Subcutaneous adipose tissue (tissue), 4 donors: ENCODE data around the gene TMED9. TPM values are rescaled to one million over a fixed set of nuclear protein-coding genes. Genes with fewer than 3 reads are reported as not detected.

ENCODE experiments used
- total RNA-seq, 4 donors: library from RNA; depleted of rRNA; stranded (reverse); fragments of >200 nt; gene quantifications; one replicate each; pipeline ENCODE4 v1.1.0, GENCODE V29; 2016
- TF ChIP-seq, protein P1 (sequence below): fragments of 450-650 bp; IDR thresholded peaks from one replicate; pipeline ENCODE4 v1.5.1; 2016; ENCODE audit warnings: low read depth, mild to moderate bottlenecking, control low read depth, antibody characterized with exemption, moderate library complexity

TMED9 gene
- total RNA-seq, 4 donors from 2014 or later = 51.1 to 102 (median 73.6) TPM

DNA sequence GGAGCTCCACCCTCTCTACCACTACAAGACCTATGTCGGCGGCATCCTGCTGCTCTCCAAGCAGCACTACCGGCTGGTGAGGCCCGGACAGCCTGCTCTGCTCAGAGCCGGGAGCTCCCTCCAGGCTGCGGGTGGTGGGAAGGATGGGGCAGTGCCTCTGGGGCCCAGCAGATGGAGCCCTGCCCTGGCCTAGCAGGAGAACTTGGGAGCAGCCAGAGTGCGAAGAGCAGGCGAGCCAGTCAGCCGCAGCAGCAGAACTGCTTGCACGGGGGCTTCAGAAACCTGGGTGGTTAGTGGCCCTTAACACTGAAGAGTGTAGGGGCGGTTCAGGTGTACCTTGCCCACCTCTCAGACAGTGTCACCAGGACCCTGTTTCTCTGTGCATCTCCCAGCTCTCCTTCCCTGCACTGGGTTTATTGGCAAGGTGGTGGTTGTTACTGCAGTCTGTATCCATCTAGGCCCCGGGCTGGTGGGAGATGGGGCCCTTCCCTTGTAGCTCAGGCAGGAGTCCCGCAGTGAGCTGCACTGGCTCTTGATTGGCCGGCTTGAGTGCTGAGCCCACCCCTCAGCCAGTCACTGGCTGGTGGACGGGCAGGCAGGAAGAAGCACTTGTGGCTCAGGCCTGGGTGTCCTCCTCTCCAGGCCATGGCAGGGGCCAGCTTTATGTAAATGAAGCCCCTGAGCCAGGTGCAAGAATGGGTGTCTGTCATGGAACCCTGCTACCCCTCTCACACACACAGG, 15.6 kb downstream of the TMED9 start:
- TF ChIP-seq, protein P1, sequence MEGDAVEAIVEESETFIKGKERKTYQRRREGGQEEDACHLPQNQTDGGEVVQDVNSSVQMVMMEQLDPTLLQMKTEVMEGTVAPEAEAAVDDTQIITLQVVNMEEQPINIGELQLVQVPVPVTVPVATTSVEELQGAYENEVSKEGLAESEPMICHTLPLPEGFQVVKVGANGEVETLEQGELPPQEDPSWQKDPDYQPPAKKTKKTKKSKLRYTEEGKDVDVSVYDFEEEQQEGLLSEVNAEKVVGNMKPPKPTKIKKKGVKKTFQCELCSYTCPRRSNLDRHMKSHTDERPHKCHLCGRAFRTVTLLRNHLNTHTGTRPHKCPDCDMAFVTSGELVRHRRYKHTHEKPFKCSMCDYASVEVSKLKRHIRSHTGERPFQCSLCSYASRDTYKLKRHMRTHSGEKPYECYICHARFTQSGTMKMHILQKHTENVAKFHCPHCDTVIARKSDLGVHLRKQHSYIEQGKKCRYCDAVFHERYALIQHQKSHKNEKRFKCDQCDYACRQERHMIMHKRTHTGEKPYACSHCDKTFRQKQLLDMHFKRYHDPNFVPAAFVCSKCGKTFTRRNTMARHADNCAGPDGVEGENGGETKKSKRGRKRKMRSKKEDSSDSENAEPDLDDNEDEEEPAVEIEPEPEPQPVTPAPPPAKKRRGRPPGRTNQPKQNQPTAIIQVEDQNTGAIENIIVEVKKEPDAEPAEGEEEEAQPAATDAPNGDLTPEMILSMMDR = no peak

DNA sequence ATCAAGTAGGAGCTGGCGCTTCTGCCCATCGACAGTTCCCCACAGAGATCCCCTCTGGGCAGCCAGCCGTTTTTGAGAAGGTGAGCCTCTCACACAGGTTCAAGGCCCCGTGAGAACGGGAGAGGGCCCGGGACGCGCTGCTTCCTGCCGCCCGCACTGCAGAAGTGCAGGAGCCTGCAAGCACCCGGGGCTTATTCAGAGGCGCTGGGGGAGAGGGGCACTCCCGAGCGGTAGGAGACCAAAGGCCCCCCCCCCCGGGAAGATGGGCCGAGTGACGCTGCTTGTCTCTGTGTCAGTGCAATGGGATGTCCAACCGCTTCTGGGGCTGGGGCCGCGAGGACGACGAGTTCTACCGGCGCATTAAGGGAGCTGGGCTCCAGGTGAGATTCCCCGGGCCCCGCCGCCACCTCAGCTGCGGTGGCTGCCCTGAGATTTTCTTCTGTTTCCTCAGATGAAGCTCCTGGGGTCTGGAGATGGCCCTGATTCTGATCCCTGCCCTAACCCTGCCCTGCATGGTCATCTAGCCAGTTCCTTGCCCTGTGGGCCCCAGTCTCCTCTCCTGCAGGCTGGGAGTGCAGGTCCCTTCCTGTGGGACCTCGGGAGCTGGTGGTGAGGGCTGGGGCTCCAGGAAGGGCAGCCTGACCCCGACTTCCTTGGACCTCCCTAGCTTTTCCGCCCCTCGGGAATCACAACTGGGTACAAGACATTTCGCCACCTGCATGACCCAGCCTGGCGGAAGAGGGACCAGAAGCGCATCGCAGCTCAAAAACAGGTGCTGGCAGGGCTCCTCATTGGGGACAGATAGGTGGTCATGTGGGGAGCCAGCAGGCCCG, 16.5 kb downstream of the TMED9 start:
- TF ChIP-seq, protein P1 = no peak

DNA sequence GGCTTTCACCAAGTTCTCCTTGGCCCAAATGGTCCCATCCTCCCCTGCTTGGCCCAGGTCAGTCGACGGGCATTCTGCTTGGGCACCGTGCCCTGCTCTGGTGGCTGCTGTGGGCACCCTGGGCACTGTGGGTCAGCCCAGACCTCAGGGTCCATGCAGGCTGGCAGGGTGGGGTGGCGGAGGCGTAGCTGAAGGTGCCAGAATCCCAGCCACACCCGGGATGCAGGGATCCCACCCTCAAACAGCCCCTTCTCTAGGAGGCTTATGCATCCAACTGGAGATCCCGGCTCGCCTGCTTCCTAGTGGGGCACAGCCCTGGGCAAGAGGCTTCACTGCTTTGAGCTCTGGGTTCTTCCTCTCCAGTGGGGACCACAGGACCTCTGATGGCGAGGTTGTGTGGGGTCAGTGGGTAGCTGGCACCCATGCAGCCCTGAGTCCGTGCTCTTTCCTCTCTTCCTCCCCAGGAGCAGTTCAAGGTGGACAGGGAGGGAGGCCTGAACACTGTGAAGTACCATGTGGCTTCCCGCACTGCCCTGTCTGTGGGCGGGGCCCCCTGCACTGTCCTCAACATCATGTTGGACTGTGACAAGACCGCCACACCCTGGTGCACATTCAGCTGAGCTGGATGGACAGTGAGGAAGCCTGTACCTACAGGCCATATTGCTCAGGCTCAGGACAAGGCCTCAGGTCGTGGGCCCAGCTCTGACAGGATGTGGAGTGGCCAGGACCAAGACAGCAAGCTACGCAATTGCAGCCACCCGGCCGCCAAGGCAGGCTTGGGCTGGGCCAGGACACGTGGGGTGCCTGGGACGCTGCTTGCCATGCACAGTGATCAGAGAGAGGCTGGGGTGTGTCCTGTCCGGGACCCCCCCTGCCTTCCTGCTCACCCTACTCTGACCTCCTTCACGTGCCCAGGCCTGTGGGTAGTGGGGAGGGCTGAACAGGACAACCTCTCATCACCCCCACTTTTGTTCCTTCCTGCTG, 17.4 kb downstream of the TMED9 start:
- TF ChIP-seq, protein P1 = no peak

DNA sequence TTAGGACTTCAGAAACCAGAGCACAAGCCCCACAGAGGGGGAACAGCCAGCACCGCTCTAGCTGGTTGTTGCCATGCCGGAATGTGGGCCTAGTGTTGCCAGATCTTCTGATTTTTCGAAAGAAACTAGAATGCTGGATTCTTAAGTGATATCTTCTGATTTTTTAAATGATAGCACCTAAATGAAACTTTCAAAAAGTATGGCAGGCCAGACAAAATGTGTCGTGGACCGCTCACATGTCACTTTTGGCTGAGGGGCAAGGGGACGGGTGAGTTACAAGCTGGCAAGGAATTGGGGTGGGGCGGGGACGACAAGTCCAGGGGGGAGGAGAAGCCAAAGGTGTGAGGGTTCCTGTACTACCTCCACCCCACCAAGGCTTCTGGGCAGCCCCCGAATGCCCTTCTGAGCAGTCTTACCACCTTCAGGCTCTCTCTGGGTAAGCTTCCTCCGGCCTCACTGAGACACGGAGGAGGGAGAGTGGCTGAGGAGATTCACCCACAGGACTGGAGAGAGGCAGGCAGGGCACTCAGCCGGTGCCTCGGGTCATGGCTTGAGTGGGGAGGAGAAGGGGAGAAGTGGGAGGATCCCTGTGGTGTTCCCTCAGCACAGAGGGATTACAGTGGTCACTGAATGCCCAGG, 18.2 kb downstream of the TMED9 start:
- TF ChIP-seq, protein P1 = no peak

DNA sequence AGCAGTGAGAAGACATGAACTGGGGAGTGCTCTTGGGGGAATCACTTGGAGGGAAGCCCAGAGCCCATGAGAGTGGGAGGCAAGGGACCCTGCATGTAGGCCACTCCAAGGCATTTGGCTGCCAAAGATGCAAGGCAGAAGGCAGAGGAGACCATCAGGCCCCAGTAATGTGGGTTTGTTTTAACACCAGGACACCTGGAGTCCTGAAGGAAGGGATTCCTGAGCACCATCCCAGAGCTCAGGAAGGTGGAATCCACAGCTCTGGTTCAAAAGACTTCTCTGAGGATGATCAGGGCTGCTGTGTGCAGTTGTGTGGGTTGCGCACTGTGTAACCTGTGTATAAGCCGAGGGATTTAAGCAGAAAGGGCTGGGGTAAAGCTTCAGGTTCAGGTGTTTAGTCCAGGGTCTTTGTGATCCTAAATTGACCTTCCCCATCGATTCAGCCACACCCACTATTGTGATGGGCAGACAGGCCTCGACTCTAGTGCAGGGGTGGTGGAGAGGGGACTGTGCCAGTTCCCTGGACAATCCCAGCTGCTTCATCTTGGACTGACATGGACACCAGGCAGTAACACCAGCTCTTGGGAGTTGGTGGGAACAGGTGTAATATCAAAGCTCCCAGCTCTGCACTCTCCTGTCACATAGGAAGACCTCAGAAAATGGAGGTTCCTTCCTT, 18.9 kb downstream of the TMED9 start:
- TF ChIP-seq, protein P1 = no peak

DNA sequence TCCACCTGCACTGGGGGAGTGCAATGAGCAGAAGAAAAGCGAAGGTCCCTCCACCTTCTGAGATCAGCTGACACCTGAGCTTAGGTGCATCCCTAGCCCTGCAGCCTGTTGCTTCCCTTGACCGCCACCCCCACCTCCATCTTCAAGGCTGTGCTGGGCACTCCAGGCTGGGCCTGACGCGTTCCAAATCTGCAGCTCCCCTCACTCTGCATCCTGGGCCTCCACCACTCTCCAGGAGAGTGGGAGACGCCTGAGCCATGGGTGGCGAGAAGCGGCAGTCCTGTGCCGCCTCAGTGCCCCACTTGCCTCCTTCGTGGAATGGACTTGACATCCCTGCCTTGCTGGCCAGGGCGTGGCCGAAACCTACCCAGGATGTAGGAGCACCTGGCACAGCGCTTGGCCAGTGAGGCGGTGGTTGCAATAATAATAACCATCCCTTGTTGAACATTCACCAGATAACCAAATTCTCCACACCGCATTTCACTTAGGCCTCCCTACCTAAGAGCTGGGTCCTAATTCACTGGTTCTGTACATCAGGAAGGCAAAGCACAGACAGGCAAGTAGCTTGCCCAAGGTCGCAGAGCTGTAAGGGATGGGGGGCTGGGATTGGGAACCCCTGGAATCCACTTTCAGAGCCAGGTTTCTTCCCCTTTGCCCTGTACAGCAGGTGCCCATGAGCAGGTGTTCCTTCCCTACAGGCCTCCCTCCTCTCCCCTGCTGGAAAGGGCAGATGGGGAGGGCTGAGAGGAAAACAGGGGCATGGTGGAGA, 19.6 kb downstream of the TMED9 start:
- TF ChIP-seq, protein P1 = no peak
